ENCODE measurements around the gene TUSC7. TPM values are rescaled to one million over a fixed set of nuclear protein-coding genes. Genes with fewer than 3 reads are reported as not detected.

Gene TUSC7
- total RNA-seq, 4 donors from 2014 or later, result not detected

DNA sequence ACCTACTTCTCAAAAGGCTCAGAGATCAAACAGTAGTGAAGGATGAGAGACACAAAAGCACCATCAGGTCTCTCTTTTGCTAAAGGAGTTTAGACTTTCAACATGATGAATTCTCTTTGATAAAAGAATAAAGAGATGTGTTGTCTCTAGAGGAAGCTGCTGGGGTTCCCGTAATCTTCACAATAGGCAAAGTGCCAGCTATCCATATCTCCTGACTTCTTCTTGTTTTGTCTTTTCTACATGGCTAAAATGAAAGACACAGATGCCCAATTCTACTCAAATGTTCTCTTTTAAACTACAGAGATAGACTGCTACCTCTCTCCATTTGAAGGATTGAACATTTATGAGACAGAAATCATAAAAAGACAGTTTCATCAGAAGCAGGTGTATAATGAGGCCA lies 38.4 kb upstream of the TUSC7 start:
- TF ChIP-seq POLR2A (IDR thresholded peaks at IDR 0.05), result no peak
- TF ChIP-seq, protein P1, sequence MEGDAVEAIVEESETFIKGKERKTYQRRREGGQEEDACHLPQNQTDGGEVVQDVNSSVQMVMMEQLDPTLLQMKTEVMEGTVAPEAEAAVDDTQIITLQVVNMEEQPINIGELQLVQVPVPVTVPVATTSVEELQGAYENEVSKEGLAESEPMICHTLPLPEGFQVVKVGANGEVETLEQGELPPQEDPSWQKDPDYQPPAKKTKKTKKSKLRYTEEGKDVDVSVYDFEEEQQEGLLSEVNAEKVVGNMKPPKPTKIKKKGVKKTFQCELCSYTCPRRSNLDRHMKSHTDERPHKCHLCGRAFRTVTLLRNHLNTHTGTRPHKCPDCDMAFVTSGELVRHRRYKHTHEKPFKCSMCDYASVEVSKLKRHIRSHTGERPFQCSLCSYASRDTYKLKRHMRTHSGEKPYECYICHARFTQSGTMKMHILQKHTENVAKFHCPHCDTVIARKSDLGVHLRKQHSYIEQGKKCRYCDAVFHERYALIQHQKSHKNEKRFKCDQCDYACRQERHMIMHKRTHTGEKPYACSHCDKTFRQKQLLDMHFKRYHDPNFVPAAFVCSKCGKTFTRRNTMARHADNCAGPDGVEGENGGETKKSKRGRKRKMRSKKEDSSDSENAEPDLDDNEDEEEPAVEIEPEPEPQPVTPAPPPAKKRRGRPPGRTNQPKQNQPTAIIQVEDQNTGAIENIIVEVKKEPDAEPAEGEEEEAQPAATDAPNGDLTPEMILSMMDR (IDR thresholded peaks at IDR 0.05), result no peak
- Histone ChIP-seq H3K4me3 (no peak overlapping the region), H3K36me3 (no peaks in the 10 kb centered on the region), H3K27me3 (no peaks in the 10 kb centered on the region), H3K9me3 (no peaks in the 10 kb centered on the region), H3K4me1 (no peaks in the 10 kb centered on the region), H3K27ac (no peak overlapping the region)
- DNase-seq, result no peak

DNA sequence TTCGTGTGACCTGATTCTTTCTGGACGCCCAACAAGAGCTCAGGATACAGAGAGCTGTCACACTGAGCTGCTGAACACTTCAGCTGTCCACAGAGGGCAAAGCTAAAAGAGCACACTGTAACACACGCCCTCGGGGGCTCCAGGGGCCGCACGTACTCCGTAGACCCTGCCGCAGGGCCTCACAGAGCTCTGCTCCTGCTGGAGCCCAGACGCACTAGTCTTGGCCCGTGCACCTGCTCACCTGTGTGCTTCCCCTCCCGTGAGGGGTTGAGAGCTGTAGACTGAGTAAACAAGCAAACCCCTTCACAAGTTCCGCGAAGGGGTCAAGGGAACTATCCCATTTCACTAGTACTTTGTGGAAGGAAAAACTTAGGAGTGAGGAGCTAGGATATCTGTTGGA lies 30.7 kb upstream of the TUSC7 start:
- DNase-seq, result no peak
- H3K4me1 ChIP-seq, result no peaks in the 10 kb centered on the region
- H3K9me3 ChIP-seq, result no peaks in the 10 kb centered on the region
- no peak overlapping the region for H3K27ac ChIP-seq
- H3K27me3 ChIP-seq, result no peaks in the 10 kb centered on the region
- no peak overlapping the region for H3K4me3 ChIP-seq
- TF ChIP-seq POLR2A (IDR thresholded peaks at IDR 0.05), result no peak
- TF ChIP-seq, protein P1 (IDR thresholded peaks at IDR 0.05), result no peak
- no peaks in the 10 kb centered on the region for H3K36me3 ChIP-seq

DNA sequence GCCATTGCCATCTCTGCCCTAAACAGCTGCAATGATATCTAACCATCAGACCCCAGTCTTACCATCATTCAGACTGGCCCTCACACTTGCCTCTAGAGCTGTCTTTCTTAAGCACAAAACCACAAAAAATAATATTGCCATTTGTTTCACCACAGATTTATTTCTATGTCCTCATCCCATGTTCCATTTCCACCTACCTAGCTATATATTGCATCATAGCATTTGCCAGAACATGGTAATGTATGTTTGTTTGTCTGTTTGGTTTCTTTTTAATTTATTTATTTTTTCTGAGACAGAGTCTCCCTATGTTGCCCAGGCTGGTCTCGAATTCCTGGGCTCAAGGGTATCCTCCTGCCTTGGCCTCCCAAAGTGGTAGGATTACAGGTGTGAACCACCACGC lies 18.5 kb upstream of the TUSC7 start:
- H3K27me3 ChIP-seq, result no peaks in the 10 kb centered on the region
- no peak overlapping the region for H3K4me3 ChIP-seq
- no peak for TF ChIP-seq POLR2A (IDR thresholded peaks at IDR 0.05)
- TF ChIP-seq, protein P1 (IDR thresholded peaks at IDR 0.05), result no peak
- H3K36me3 ChIP-seq, result no peaks in the 10 kb centered on the region
- H3K27ac ChIP-seq, result no peak overlapping the region
- no peak for DNase-seq
- no peaks in the 10 kb centered on the region for H3K9me3 ChIP-seq
- H3K4me1 ChIP-seq, result no peaks in the 10 kb centered on the region

DNA sequence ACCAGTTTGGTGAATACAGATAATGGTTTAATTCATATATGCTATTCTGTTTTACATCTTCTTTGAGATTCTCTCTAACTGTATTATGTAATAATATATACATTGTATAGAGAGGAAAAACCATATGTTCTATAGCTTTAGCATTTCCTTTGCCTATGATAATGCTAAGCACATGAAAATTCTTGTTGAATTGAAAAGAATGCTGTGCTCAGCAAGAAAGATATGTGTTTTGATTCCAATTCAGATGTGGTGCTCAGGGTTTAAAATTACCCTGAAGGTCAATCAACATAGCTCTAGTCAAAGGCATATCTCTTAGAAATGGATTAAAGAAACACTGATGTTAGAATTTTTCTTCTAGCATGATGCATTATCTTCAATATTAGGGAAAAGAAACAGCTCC lies 8.5 kb upstream of the TUSC7 start:
- no peak for DNase-seq
- H3K27ac ChIP-seq, result no peak overlapping the region
- H3K36me3 ChIP-seq, result no peaks in the 10 kb centered on the region
- H3K27me3 ChIP-seq, result no peaks in the 10 kb centered on the region
- H3K4me1 ChIP-seq, result no peaks in the 10 kb centered on the region
- no peaks in the 10 kb centered on the region for H3K9me3 ChIP-seq
- TF ChIP-seq, protein P1 (IDR thresholded peaks at IDR 0.05), result no peak
- TF ChIP-seq POLR2A (IDR thresholded peaks at IDR 0.05), result no peak
- no peak overlapping the region for H3K4me3 ChIP-seq

DNA sequence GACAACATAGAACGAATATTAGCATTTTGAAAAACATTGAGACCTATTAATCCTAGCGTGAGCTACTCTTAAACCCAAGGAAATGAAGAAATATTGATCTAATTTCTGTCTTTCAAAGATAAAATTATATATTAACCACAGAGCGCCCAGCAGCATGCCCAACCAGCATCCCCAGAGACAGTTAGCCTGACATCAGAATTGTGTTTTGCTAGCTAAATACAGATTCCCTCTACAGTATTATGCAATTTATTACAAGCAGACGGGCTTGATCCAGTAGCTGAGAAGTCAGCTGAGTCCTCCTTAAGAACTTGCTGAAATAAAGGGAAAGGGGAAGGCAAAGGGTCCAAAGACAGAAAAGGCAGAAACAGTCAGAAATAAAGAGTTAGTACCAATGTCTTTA lies 7.2 kb upstream of the TUSC7 start:
- H3K36me3 ChIP-seq, result no peaks in the 10 kb centered on the region
- no peaks in the 10 kb centered on the region for H3K27me3 ChIP-seq
- DNase-seq, result no peak
- no peak overlapping the region for H3K27ac ChIP-seq
- H3K4me1 ChIP-seq, result no peaks in the 10 kb centered on the region
- TF ChIP-seq POLR2A (IDR thresholded peaks at IDR 0.05), result no peak
- TF ChIP-seq, protein P1 (IDR thresholded peaks at IDR 0.05), result no peak
- H3K9me3 ChIP-seq, result no peaks in the 10 kb centered on the region
- H3K4me3 ChIP-seq, result no peak overlapping the region

DNA sequence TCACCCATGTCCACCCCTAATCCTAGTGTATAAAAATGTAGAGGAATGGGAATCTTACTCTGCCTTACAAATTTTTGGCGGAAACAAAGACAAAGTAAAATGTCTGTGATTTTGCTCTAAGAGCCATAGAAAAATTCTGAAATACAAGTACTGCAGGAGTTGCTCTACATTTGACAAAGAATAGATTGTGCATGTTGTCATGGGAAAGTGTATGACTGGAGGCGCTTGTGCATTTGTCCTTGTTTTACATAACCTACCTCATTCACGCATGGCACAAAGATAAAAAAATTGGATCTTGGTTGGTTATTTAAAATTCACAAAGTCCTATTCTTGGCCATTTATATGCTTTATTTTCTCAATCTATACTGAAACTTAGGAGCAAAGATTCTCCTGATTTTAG lies 2.0 kb upstream of the TUSC7 start:
- Histone ChIP-seq H3K9me3 (no peaks in the 10 kb centered on the region), H3K27me3 (no peaks in the 10 kb centered on the region), H3K4me3 (no peak overlapping the region), H3K4me1 (no peaks in the 10 kb centered on the region), H3K27ac (no peak overlapping the region), H3K36me3 (no peaks in the 10 kb centered on the region)
- DNase-seq, result no peak
- TF ChIP-seq, protein P1 (IDR thresholded peaks at IDR 0.05), result no peak
- no peak for TF ChIP-seq POLR2A (IDR thresholded peaks at IDR 0.05)
